Measurements from ENCODE around the gene INPP1.
A peak's percentile ranks its signal among the peaks of the same experiment; 100 is the strongest.

The INPP1 gene

DNA sequence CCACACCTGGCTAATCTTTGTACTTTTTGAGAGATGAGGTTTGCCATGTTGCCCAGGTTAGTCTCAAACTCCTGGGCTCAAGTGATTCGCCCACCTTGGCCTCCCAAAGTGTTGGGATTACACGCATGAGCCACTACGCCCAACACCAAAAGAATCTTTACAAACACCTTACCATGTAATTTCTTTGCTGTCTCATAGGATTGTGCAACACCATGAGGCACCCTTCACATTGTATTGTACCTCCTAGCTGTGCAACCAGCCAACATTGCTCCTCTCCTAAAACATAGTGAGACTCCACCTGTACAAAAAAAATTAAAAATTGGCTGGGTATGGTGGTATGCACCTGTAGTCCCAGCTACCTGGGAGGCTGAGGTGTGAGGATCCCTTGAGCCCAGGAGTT lies 61.7 kb downstream of the INPP1 start:
- no peak overlapping the region for H3K4me3 ChIP-seq (ENCODE audit: low read depth, low read length)
- TF ChIP-seq, protein P1, sequence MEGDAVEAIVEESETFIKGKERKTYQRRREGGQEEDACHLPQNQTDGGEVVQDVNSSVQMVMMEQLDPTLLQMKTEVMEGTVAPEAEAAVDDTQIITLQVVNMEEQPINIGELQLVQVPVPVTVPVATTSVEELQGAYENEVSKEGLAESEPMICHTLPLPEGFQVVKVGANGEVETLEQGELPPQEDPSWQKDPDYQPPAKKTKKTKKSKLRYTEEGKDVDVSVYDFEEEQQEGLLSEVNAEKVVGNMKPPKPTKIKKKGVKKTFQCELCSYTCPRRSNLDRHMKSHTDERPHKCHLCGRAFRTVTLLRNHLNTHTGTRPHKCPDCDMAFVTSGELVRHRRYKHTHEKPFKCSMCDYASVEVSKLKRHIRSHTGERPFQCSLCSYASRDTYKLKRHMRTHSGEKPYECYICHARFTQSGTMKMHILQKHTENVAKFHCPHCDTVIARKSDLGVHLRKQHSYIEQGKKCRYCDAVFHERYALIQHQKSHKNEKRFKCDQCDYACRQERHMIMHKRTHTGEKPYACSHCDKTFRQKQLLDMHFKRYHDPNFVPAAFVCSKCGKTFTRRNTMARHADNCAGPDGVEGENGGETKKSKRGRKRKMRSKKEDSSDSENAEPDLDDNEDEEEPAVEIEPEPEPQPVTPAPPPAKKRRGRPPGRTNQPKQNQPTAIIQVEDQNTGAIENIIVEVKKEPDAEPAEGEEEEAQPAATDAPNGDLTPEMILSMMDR (IDR thresholded peaks at IDR 0.05; ENCODE audit: low read depth, low read length, missing control alignments), result no peak
- no peak for DNase-seq (ENCODE audit: low read depth)
- in situ Hi-C loops (cut with HindIII; ENCODE audit: low sequenced_read_pairs), result no loop called here

GRCh38 chr2:190405995-190406394 lies 62.6 kb downstream of the INPP1 start:
- TF ChIP-seq, protein P1 (IDR thresholded peaks at IDR 0.05; ENCODE audit: low read depth, low read length, missing control alignments), result no peak
- no peak for DNase-seq (ENCODE audit: low read depth)
- in situ Hi-C loops (cut with HindIII; ENCODE audit: low sequenced_read_pairs), result no loop called here
- H3K4me3 ChIP-seq (ENCODE audit: low read depth, low read length), result no peak overlapping the region

DNA sequence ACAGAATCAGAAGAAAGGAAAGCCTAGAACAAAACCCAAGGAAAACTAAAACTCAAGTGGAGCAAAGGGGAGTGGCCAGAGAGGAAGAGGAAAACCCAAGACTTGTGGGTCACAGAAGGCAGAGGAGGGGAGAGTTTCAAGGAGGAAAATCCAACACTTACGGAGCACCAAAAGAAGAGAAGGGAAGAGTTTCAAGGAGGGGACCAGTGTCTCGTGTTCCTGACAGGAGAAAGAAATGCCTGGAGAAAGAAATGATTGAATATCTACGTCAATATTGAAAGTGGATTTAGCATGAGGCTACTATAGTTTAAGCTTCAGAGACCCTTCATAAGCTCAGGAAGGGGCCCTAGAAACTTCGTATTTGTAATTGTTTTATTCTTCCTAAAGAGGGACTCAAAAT lies 63.4 kb downstream of the INPP1 start:
- no peak for DNase-seq (ENCODE audit: low read depth)
- in situ Hi-C loops (cut with HindIII; ENCODE audit: low sequenced_read_pairs), result no loop called here
- H3K4me3 ChIP-seq (ENCODE audit: low read depth, low read length), result no peak overlapping the region
- TF ChIP-seq, protein P1 (IDR thresholded peaks at IDR 0.05; ENCODE audit: low read depth, low read length, missing control alignments), result no peak

DNA sequence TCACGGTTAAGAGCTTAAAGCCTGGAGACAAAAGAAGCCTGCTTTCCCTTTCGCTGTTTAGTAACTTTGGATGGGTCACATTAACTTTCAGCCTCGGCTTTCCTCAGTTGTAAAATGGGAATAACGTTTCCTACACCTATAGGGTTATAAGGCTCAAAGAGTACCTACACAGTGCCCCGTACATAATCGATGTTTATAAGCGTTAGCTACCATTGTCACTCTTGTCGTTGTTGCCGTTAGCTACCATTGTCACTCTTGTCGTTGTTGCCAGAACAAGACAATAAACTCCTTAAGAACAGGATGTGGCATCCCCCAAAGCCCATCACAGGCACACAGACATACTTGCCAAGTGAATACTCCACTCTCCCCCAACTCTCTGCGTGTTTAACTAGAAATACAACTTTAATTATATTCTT lies 63.9 kb downstream of the INPP1 start:
- H3K4me3 ChIP-seq (ENCODE audit: low read depth, low read length), result peak overlapping the region; percentile 51
- in situ Hi-C loops (cut with HindIII; ENCODE audit: low sequenced_read_pairs), result no loop called here
- TF ChIP-seq, protein P1 (IDR thresholded peaks at IDR 0.05; ENCODE audit: low read depth, low read length, missing control alignments), result no peak
- DNase-seq (ENCODE audit: low read depth), result no peak

DNA sequence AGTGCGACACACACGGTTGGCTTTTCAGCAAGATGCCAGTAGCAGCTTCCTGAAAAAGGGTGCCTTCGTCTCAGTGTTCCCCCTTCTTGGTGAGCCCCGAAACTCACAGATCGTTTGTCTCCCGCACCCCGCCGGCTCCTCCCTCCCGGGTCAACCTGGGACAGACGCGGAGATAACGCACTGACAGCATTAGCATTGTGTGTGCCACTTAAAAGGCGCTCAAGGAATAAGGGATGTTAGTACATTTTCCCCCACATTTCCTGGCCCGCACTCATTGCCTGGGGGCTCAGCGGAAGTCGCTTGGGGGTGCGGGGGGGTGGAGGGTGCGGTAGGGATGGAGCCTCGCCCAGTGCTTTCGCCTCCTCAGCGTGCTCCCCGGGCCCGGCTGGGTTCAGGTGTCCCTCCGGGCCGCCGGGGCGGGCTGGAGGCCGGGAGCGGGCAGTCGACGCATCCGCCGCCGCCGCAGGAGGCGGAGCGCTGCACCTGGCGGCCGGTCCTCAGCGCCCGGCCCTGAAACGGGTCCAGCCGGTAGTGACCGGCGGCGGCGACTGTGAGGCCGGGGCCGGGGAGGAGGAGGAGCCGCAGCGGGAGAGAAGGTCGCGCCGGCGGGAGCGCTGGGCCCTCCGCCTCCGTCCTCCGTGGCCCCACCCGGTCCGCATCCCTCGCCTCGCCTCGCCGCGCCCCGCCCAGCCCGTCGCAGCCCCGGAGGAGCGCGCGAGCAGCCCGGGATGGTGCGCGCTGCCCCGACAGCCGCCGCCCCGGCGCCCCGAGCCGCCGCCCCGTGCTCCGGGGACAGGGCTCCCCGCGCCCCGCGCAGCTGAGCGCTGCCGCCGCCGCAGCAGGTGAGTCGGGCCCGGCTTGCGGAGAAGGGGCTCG lies 64.5 kb downstream of the INPP1 start, which contains the start of gene MFSD6:
TSS of gene MFSD6 (plus strand) at position 694 of the 876 bp plus-strand sequence. CDS start 27,675 bp downstream, outside the sequence.
- DNase-seq (ENCODE audit: low read depth), result no peak
- TF ChIP-seq, protein P1 (IDR thresholded peaks at IDR 0.05; ENCODE audit: low read depth, low read length, missing control alignments), result no peak
- in situ Hi-C loops (cut with HindIII; ENCODE audit: low sequenced_read_pairs), result no loop called here
- H3K4me3 ChIP-seq (ENCODE audit: low read depth, low read length), result peak within 1 kb of the TSS; percentile 51

GRCh38 chr2:190408538-190409271 lies 65.3 kb downstream of the INPP1 start:
- in situ Hi-C loops (cut with HindIII; ENCODE audit: low sequenced_read_pairs), result no loop called here
- DNase-seq (ENCODE audit: low read depth), result no peak
- H3K4me3 ChIP-seq (ENCODE audit: low read depth, low read length), result peak overlapping the region; percentile 51
- TF ChIP-seq, protein P1 (IDR thresholded peaks at IDR 0.05; ENCODE audit: low read depth, low read length, missing control alignments), result no peak
